GM23338 (cell line): ENCODE measurements around the gene IGF1. TPM values are rescaled to one million over a fixed set of nuclear protein-coding genes. Genes with fewer than 3 reads are reported as not detected.
A peak's percentile ranks its signal among the peaks of the same experiment; 100 is the strongest.

Source experiments
- ATAC-seq: fragments of 200-7000 bp; cut with Tn5 transposase; 3 replicates; pipeline ENCODE4 v1.9.1; 2020
- DNase-seq: peaks from one replicate; pipeline ENCODE4 v3.0.0-alpha.2; 2015; ENCODE audit warnings: low spot score
- H2AFZ ChIP-seq: fragments of 200-600 bp; sonication (generic); 2 replicates; pipeline ENCODE4 v1.8.0; 2016; ENCODE audit warnings: antibody characterized with exemption, mild to moderate bottlenecking, moderate library complexity
- H3F3A ChIP-seq: fragments of 200-600 bp; sonication (generic); replicated peaks from 2 replicates; pipeline ENCODE4 v1.8.0; 2017; ENCODE audit warnings: antibody characterized with exemption, mixed run types, low read depth
- H3K27ac ChIP-seq: fragments of 200-600 bp; sonication (generic); 2 replicates; pipeline ENCODE4 v1.6.1; 2016; ENCODE audit warnings: low read depth
- H3K27me3 ChIP-seq: fragments of 200-600 bp; sonication (generic); 2 replicates; pipeline ENCODE4 v1.8.0; 2016; ENCODE audit warnings: mild to moderate bottlenecking, mixed run types, moderate library complexity; ENCODE audit not compliant: insufficient read depth
- H3K36me3 ChIP-seq: fragments of 200-600 bp; sonication (generic); 2 replicates; pipeline ENCODE4 v1.8.0; 2016; ENCODE audit warnings: mild to moderate bottlenecking; ENCODE audit not compliant: insufficient read depth
- H3K4me1 ChIP-seq: fragments of 200-600 bp; sonication (generic); 2 replicates; pipeline ENCODE4 v1.8.0; 2016; ENCODE audit warnings: mild to moderate bottlenecking, moderate library complexity; ENCODE audit not compliant: insufficient read depth
- H3K4me2 ChIP-seq: fragments of 200-600 bp; sonication (generic); 2 replicates; pipeline ENCODE4 v1.7.1; 2017; ENCODE audit warnings: mixed run types
- H3K4me3 ChIP-seq: fragments of 200-600 bp; sonication (generic); 2 replicates; pipeline ENCODE4 v1.6.1; 2016; ENCODE audit warnings: mixed run types
- H3K79me2 ChIP-seq: fragments of 200-600 bp; sonication (generic); replicated peaks from 2 replicates; pipeline ENCODE4 v1.8.0; 2017; ENCODE audit warnings: mild to moderate bottlenecking; ENCODE audit not compliant: insufficient read depth
- H3K9me2 ChIP-seq: fragments of 200-600 bp; sonication (generic); 2 replicates; pipeline ENCODE4 v1.8.0; 2017; ENCODE audit not compliant: insufficient read depth
- H4K20me1 ChIP-seq: fragments of 200-600 bp; sonication (generic); replicated peaks from 2 replicates; pipeline ENCODE4 v1.8.0; 2017; ENCODE audit warnings: mild to moderate bottlenecking; ENCODE audit not compliant: insufficient read depth
- H3K27ac Mint-ChIP-seq: 2 replicates; pipeline ENCODE4 v1.8.0; 2020; ENCODE audit warnings: inconsistent platforms, mild to moderate bottlenecking, moderate library complexity, mixed read lengths
- H3K27me3 Mint-ChIP-seq: 3 replicates; pipeline ENCODE4 v1.8.0; 2022; ENCODE audit warnings: low read depth, mild to moderate bottlenecking, moderate library complexity, mixed read lengths, inconsistent platforms; ENCODE audit not compliant: insufficient read depth, poor library complexity
- H3K36me3 Mint-ChIP-seq: 3 replicates; pipeline ENCODE4 v1.8.0; 2021; ENCODE audit warnings: low read depth, mild to moderate bottlenecking, inconsistent platforms, moderate library complexity, mixed read lengths
- H3K4me1 Mint-ChIP-seq: 3 replicates; pipeline ENCODE4 v1.8.0; 2020; ENCODE audit warnings: mild to moderate bottlenecking, inconsistent platforms, mixed read lengths
- H3K4me3 Mint-ChIP-seq: 3 replicates; pipeline ENCODE4 v1.8.0; 2021; ENCODE audit warnings: moderate library complexity, mild to moderate bottlenecking, inconsistent platforms, mixed read lengths
- H3K9me3 Mint-ChIP-seq: 3 replicates; pipeline ENCODE4 v1.8.0; 2020; ENCODE audit warnings: moderate library complexity, mild to moderate bottlenecking, inconsistent platforms, mixed read lengths
- polyA plus RNA-seq: library from polyadenylated mRNA; unstranded; fragments of >200 nt; fragmentation: Nextera tagmentation; extraction: Ambion mirVana; gene quantifications from 2 replicates; pipeline ENCODE4 v1.2.1, GENCODE V29; 2016
- total RNA-seq: library from RNA; depleted of rRNA; stranded (reverse); fragments of >200 nt; shearing (Covaris generic); gene quantifications from 2 replicates; pipeline ENCODE4 v1.2.3, GENCODE V29; 2014
- TF ChIP-seq, protein P1 (sequence below): fragments of 250-450 bp; sonication (Bioruptor Pico); IDR thresholded peaks from 2 replicates; pipeline ENCODE4 v1.5.0; 2020; ENCODE audit warnings: mild to moderate bottlenecking, moderate library complexity
- TF ChIP-seq, protein P2 (sequence below): IDR thresholded peaks from one replicate; pipeline ENCODE4 v1.6.1; 2018; ENCODE audit warnings: antibody characterized with exemption; ENCODE audit not compliant: unreplicated experiment

The IGF1 gene
- total and polyA plus RNA-seq, 2 experiments from 2014 or later = 0.29 TPM; not detected in 1

DNA sequence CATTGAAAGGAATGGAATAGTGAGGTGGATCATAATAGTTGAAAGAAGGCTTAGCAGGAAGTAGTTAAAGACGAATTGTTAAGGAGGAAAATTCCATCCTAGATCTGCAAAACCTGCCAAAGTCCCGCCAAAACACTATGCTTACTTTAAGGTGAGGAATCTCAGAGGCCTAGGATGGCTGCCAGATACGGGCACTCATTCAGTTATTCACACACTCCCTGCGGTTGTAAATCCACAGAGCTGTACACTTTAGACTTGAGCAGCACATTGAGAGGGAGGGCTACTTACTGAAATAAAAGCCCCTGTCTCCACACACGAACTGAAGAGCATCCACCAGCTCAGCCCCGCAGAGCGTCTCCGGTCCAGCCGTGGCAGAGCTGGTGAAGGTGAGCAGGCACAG is 5.0 kb downstream of the IGF1 start (continued):
- TF ChIP-seq, protein P1, sequence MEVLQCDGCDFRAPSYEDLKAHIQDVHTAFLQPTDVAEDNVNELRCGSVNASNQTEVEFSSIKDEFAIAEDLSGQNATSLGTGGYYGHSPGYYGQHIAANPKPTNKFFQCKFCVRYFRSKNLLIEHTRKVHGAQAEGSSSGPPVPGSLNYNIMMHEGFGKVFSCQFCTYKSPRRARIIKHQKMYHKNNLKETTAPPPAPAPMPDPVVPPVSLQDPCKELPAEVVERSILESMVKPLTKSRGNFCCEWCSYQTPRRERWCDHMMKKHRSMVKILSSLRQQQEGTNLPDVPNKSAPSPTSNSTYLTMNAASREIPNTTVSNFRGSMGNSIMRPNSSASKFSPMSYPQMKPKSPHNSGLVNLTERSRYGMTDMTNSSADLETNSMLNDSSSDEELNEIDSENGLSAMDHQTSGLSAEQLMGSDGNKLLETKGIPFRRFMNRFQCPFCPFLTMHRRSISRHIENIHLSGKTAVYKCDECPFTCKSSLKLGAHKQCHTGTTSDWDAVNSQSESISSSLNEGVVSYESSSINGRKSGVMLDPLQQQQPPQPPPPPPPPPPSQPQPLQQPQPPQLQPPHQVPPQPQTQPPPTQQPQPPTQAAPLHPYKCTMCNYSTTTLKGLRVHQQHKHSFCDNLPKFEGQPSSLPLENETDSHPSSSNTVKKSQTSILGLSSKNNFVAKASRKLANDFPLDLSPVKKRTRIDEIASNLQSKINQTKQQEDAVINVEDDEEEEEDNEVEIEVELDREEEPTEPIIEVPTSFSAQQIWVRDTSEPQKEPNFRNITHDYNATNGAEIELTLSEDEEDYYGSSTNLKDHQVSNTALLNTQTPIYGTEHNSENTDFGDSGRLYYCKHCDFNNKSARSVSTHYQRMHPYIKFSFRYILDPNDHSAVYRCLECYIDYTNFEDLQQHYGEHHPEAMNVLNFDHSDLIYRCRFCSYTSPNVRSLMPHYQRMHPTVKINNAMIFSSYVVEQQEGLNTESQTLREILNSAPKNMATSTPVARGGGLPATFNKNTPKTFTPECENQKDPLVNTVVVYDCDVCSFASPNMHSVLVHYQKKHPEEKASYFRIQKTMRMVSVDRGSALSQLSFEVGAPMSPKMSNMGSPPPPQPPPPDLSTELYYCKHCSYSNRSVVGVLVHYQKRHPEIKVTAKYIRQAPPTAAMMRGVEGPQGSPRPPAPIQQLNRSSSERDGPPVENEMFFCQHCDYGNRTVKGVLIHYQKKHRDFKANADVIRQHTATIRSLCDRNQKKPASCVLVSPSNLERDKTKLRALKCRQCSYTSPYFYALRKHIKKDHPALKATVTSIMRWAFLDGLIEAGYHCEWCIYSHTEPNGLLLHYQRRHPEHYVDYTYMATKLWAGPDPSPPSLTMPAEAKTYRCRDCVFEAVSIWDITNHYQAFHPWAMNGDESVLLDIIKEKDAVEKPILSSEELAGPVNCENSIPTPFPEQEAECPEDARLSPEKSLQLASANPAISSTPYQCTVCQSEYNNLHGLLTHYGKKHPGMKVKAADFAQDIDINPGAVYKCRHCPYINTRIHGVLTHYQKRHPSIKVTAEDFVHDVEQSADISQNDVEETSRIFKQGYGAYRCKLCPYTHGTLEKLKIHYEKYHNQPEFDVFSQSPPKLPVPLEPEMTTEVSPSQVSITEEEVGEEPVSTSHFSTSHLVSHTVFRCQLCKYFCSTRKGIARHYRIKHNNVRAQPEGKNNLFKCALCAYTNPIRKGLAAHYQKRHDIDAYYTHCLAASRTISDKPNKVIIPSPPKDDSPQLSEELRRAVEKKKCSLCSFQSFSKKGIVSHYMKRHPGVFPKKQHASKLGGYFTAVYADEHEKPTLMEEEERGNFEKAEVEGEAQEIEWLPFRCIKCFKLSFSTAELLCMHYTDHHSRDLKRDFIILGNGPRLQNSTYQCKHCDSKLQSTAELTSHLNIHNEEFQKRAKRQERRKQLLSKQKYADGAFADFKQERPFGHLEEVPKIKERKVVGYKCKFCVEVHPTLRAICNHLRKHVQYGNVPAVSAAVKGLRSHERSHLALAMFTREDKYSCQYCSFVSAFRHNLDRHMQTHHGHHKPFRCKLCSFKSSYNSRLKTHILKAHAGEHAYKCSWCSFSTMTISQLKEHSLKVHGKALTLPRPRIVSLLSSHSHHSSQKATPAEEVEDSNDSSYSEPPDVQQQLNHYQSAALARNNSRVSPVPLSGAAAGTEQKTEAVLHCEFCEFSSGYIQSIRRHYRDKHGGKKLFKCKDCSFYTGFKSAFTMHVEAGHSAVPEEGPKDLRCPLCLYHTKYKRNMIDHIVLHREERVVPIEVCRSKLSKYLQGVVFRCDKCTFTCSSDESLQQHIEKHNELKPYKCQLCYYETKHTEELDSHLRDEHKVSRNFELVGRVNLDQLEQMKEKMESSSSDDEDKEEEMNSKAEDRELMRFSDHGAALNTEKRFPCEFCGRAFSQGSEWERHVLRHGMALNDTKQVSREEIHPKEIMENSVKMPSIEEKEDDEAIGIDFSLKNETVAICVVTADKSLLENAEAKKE = no peak

DNA sequence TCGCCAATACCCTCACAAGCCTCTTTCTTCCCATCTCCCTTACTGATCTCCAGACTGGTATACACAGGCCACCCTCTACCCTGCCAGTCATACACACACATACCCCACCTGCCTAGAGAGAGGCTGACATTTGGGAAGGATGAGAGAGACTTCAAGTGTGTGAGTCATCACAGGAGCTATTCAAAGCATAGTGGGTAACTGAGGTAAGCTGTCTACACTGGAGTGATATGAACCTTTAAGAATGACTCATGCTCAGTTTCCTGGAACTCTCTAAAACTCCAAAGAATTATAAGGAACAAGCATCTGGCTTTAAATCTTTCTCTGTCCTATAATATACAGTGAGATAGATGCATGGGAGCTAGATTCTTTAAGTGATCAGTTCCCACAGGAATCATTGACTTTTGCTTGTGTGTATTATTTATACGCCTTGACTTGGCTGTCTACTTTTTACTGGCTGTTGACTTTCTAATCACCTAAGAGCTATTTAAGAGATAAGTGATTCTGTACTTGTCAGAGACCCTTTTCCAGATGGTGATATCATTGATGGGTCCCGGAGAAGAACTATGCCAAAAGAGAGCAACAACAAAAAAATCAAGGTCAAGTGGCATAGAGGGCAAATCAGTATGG is 5.8 kb downstream of the IGF1 start:
- Histone ChIP-seq H3K9me2 (no peaks in the 10 kb centered on the region), H4K20me1 (no peaks in the 10 kb centered on the region), H3F3A (no peaks in the 10 kb centered on the region), H3K36me3 (no peaks in the 10 kb centered on the region), H3K27ac (no peak overlapping the region), H2AFZ (no peak overlapping the region), H3K4me1 (peaks cover 10% of the 10 kb centered on the region; the same call in 1 of the 2 replicates), H3K4me2 (no peak overlapping the region), H3K4me3 (no peak overlapping the region), H3K79me2 (no peaks in the 10 kb centered on the region), H3K27me3 (no peaks in the 10 kb centered on the region)
- no peak for DNase-seq
- Mint-ChIP-seq H3K27ac (peak overlapping the region; percentile 52; the same call in 1 of the 2 replicates), H3K4me3 (no peak overlapping the region), H3K36me3 (no peaks in the 10 kb centered on the region), H3K4me1 (peaks cover 11% of the 10 kb centered on the region; the same call in 2 of the 3 replicates), H3K9me3 (no peaks in the 10 kb centered on the region), H3K27me3 (no peaks in the 10 kb centered on the region)
- no peak for ATAC-seq
- TF ChIP-seq, protein P2, sequence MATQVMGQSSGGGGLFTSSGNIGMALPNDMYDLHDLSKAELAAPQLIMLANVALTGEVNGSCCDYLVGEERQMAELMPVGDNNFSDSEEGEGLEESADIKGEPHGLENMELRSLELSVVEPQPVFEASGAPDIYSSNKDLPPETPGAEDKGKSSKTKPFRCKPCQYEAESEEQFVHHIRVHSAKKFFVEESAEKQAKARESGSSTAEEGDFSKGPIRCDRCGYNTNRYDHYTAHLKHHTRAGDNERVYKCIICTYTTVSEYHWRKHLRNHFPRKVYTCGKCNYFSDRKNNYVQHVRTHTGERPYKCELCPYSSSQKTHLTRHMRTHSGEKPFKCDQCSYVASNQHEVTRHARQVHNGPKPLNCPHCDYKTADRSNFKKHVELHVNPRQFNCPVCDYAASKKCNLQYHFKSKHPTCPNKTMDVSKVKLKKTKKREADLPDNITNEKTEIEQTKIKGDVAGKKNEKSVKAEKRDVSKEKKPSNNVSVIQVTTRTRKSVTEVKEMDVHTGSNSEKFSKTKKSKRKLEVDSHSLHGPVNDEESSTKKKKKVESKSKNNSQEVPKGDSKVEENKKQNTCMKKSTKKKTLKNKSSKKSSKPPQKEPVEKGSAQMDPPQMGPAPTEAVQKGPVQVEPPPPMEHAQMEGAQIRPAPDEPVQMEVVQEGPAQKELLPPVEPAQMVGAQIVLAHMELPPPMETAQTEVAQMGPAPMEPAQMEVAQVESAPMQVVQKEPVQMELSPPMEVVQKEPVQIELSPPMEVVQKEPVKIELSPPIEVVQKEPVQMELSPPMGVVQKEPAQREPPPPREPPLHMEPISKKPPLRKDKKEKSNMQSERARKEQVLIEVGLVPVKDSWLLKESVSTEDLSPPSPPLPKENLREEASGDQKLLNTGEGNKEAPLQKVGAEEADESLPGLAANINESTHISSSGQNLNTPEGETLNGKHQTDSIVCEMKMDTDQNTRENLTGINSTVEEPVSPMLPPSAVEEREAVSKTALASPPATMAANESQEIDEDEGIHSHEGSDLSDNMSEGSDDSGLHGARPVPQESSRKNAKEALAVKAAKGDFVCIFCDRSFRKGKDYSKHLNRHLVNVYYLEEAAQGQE = no peak
